GM12878 (cell line): Measurements from ENCODE around the gene COL4A2. TPM values are rescaled to one million over a fixed set of nuclear protein-coding genes. Genes with fewer than 3 reads are reported as not detected.

Experiments
- ATAC-seq: fragments of 200-7000 bp; cut with Tn5 transposase; 3 replicates; pipeline ENCODE4 v1.9.1; 2020; ENCODE audit warnings: mild to moderate bottlenecking, moderate library complexity
- BruUV-seq: library from RNA; stranded (reverse); fragments of 400-500 nt; replicated peaks from 2 replicates; lab custom pipeline; 2021; lab: Mats Ljungman, UMichigan
- CTCF ChIA-PET: fragments of 300-600 bp; sonication (Branson Sonifier 250); formaldehyde crosslinking; extraction: SDS; loops from one replicate; lab custom pipeline; 2021; ENCODE audit warnings: inconsistent platforms; lab: Yijun Ruan, JAX
- POLR2A ChIA-PET: fragments of 350-600 bp; formaldehyde crosslinking; extraction: SDS; loops from one replicate; lab custom pipeline; 2021; ENCODE audit warnings: inconsistent platforms; lab: Charles Lee
- RAD21 ChIA-PET: fragments of 300-600 bp; sonication (Branson Sonifier 250); formaldehyde crosslinking; loops from one replicate; lab custom pipeline; 2023; ENCODE audit warnings: antibody characterized with exemption; ENCODE audit not compliant: unreplicated experiment; lab: Charles Lee
- SMC1A ChIA-PET: fragments of 300-600 bp; sonication (Branson Sonifier 250); formaldehyde crosslinking; loops from one replicate; lab custom pipeline; 2023; ENCODE audit not compliant: unreplicated experiment, uncharacterized antibody; lab: Charles Lee
- DNase-seq: peaks from one replicate; pipeline ENCODE4 v3.0.0-alpha.2; 2011; ENCODE audit warnings: low read depth, low spot score
- FAIRE-seq: peaks from 3 replicates; lab custom pipeline; 2011; peaks lifted over from hg19 to GRCh38; lab: Jason Lieb, UNC
- H2AFZ ChIP-seq: 2 replicates; pipeline ENCODE4 v1.6.0; 2011; ENCODE audit warnings: low read depth, low read length, control low read depth; ENCODE audit not compliant: control insufficient read depth
- H3K27ac ChIP-seq: 2 replicates; pipeline ENCODE4 v1.5.1; 2011; ENCODE audit warnings: control low read depth; ENCODE audit not compliant: control insufficient read depth, insufficient read depth
- H3K27me3 ChIP-seq, 2 experiments: replicated peaks in 1 of 2; 2 replicates each; pipeline versions ENCODE4 v1.6.0 to v1.6.1; 2011; ENCODE audit warnings: low read length in 1 of 2; ENCODE audit not compliant: control insufficient read depth in 2 of 2, insufficient read depth in 2 of 2
- H3K36me3 ChIP-seq, 2 experiments: 2 replicates each; pipeline ENCODE4 v1.5.1; 2011; ENCODE audit warnings: low read length in 1 of 2; ENCODE audit not compliant: control insufficient read depth in 2 of 2, insufficient read depth in 2 of 2
- H3K4me1 ChIP-seq: 2 replicates; pipeline ENCODE4 v1.6.1; 2011; ENCODE audit warnings: mild to moderate bottlenecking, low read length, moderate library complexity, mixed read lengths; ENCODE audit not compliant: control insufficient read depth, insufficient read depth
- H3K4me2 ChIP-seq: 2 replicates; pipeline ENCODE4 v1.6.0; 2011; ENCODE audit warnings: control low read depth; ENCODE audit not compliant: control insufficient read depth, insufficient read depth
- H3K4me3 ChIP-seq: fragments of 200-600 bp; sonication (generic); 2 replicates; pipeline ENCODE4 v1.5.1; 2016
- H3K79me2 ChIP-seq: 2 replicates; pipeline ENCODE4 v1.6.0; 2011; ENCODE audit warnings: low read length; ENCODE audit not compliant: control insufficient read depth, insufficient read depth
- H3K9ac ChIP-seq: 2 replicates; pipeline ENCODE4 v1.8.0; 2011; ENCODE audit warnings: low read length, control low read depth, mixed read lengths; ENCODE audit not compliant: control insufficient read depth, insufficient read depth
- H3K9me3 ChIP-seq: replicated peaks from 3 replicates; pipeline ENCODE4 v1.5.1; 2011; ENCODE audit warnings: mild to moderate bottlenecking, low read length; ENCODE audit not compliant: control insufficient read depth, insufficient read depth
- H4K20me1 ChIP-seq: 2 replicates; pipeline ENCODE4 v1.6.0; 2011; ENCODE audit not compliant: control insufficient read depth, insufficient read depth
- BHLHE40 ChIP-seq, 2 experiments: fragments of 450-650 bp in 1 of 2; IDR thresholded peaks; 2 replicates each; pipeline ENCODE4 v1.6.1; 2011 to 2017; ENCODE audit warnings: low read depth in 2 of 2, borderline replicate concordance in 1 of 2, improper control_type of control experiment in 1 of 2, low read length in 1 of 2, mild to moderate bottlenecking in 1 of 2
- ELK1 ChIP-seq: IDR thresholded peaks from 2 replicates; pipeline ENCODE4 v1.6.1; 2012; ENCODE audit warnings: low read depth, low read length, improper control_type of control experiment
- EP300 ChIP-seq, 2 experiments: fragments of 150-350 bp in 1 of 2; IDR thresholded peaks; 2 replicates each; pipeline ENCODE4 v1.6.1; 2011 to 2012; ENCODE audit warnings: low read depth in 2 of 2, low read length in 2 of 2, borderline replicate concordance in 1 of 2, improper control_type of control experiment in 1 of 2, inconsistent platforms in 1 of 2; ENCODE audit not compliant: control insufficient read depth in 1 of 2
- ESRRA ChIP-seq: IDR thresholded peaks from 2 replicates; pipeline ENCODE4 v1.6.1; 2012; ENCODE audit warnings: mild to moderate bottlenecking, low read length, improper control_type of control experiment
- FOXK2 ChIP-seq: fragments of 450-650 bp; IDR thresholded peaks from 2 replicates; pipeline ENCODE4 v1.6.1; 2017; ENCODE audit warnings: mild to moderate bottlenecking, moderate library complexity
- FOXM1 ChIP-seq: IDR thresholded peaks from 2 replicates; pipeline ENCODE4 v1.6.1; 2012; ENCODE audit warnings: low read depth, mild to moderate bottlenecking, inconsistent platforms, low read length, moderate library complexity
- MAX ChIP-seq: IDR thresholded peaks from 2 replicates; pipeline ENCODE4 v1.6.1; 2012; ENCODE audit warnings: low read depth, low read length, improper control_type of control experiment
- MXI1 ChIP-seq: fragments of 150-350 bp; IDR thresholded peaks from 2 replicates; pipeline ENCODE4 v1.6.1; 2011; ENCODE audit warnings: low read depth, mild to moderate bottlenecking, inconsistent platforms, low read length, improper control_type of control experiment
- NR2C1 ChIP-seq: fragments of 450-650 bp; IDR thresholded peaks from 2 replicates; pipeline ENCODE4 v1.6.1; 2017; ENCODE audit warnings: antibody characterized with exemption, mild to moderate bottlenecking, moderate library complexity
- NRF1 ChIP-seq: conservative IDR thresholded peaks from 2 replicates; pipeline ENCODE4 v1.6.1; 2011; ENCODE audit warnings: mild to moderate bottlenecking, low read depth, low read length, improper control_type of control experiment
- PRDM15 ChIP-seq: fragments of 450-650 bp; formaldehyde crosslinking; IDR thresholded peaks from 2 replicates; pipeline ENCODE4 v1.4.0; 2020; ENCODE audit warnings: mild to moderate bottlenecking, moderate library complexity
- RFX5 ChIP-seq: IDR thresholded peaks from 2 replicates; pipeline ENCODE4 v1.6.1; 2011; ENCODE audit warnings: low read depth, low read length, improper control_type of control experiment
- SMC3 ChIP-seq: IDR thresholded peaks from 2 replicates; pipeline ENCODE4 v1.6.1; 2011; ENCODE audit warnings: low read length, improper control_type of control experiment, borderline replicate concordance
- SP1 ChIP-seq: IDR thresholded peaks from one replicate; pipeline ENCODE4 v1.6.1; 2011; ENCODE audit warnings: low read depth, low read length
- ZNF24 ChIP-seq: fragments of 450-650 bp; IDR thresholded peaks from 2 replicates; pipeline ENCODE4 v1.6.1; 2017; ENCODE audit warnings: antibody characterized with exemption, mild to moderate bottlenecking
- ZNF592 ChIP-seq: fragments of 450-650 bp; IDR thresholded peaks from 2 replicates; pipeline ENCODE4 v1.6.1; 2017; ENCODE audit warnings: mild to moderate bottlenecking, moderate library complexity
- WGBS: methylation state at CpG from one replicate; pipeline ENCODE4 v1.1.6; 2016; ENCODE audit warnings: low lambda C conversion rate; ENCODE audit not compliant: insufficient replicate concordance, insufficient coverage; ENCODE audit errors: missing lambda C conversion rate; 5-methylcytosine and 5-hydroxymethylcytosine counted together
- in situ Hi-C: fragments of 300-500 bp; cut with MboI; formaldehyde crosslinking; loops from 9 replicates; pipeline ENCODE4 v1.14.3; 2018; ENCODE audit warnings: mixed read lengths
- intact Hi-C: fragments of 100-400 bp; cut with micrococcal nuclease; formaldehyde crosslinking; loops from one replicate; pipeline ENCODE4 v1.14.2; 2022; ENCODE audit not compliant: unreplicated experiment
- polyA plus RNA-seq, 11 experiments: library from polyadenylated mRNA; depleted of rRNA in 4 of 11; unstranded in 6 of 11; stranded (reverse) in 5 of 11; fragments of >200 nt; fragmentation: Nextera tagmentation in 4 of 11; fragmentation: Illumina TruSeq in 1 of 11; extraction: Ambion mirVana in 4 of 11; extraction: Trizol in 1 of 11; gene quantifications; 1 replicate in 1 of 11; 2 replicates in 10 of 11; pipeline versions ENCODE4 v1.2.1 to v1.2.3, GENCODE V29; 2011 to 2016; ENCODE audit warnings: inconsistent platforms in 2 of 11, missing spikeins in 2 of 11, low read depth in 1 of 11
- total RNA-seq, 4 experiments: library from RNA; depleted of rRNA in 3 of 4; stranded (reverse); fragments of >200 nt in 3 of 4; fragmentation: Illumina TruSeq in 1 of 4; extraction: Trizol in 1 of 4; gene quantifications; 2 replicates each; pipeline versions ENCODE4 v1.2.1 to v1.2.3, GENCODE V29; 2013 to 2021

Gene COL4A2
- total and polyA plus RNA-seq, 10 of the 15 experiments (the other 5 are each of a cell fraction or from before 2014, with no cell fraction given): 0.16 to 1.6 (median 0.62) TPM; not detected in 3

GRCh38 chr13:110291286-110291685 is 15.8 kb upstream of the COL4A2 start:
- CTCF ChIA-PET: no interaction called here

More at GRCh38 chr13:110291286-110291685, 15.8 kb upstream of the COL4A2 start:
- Histone ChIP-seq H3K9me3 (no peaks in the 10 kb centered on the region), H3K4me2 (no peak overlapping the region), H3K27ac (no peak overlapping the region), H3K36me3 (no peaks in the 10 kb centered on the region), H3K4me3 (no peak overlapping the region), H3K79me2 (no peaks in the 10 kb centered on the region), H3K27me3 (no peaks in the 10 kb centered on the region; a peak in 2 of 4 replicates), H3K9ac (no peak overlapping the region), H3K4me1 (no peaks in the 10 kb centered on the region), H4K20me1 (no peaks in the 10 kb centered on the region), H2AFZ (no peak overlapping the region)
- FAIRE-seq (no peak), DNase-seq (no peak), ATAC-seq (no peak)
- ChIA-PET POLR2A (no interaction called here), SMC1A (no interaction called here), RAD21 (no interaction called here)
- 38% methylated on average over 9 of the region's 9 CpGs for WGBS
- intact Hi-C loops (no loop called here), in situ Hi-C loops (no loop called here)
- TF ChIP-seq FOXM1 (no peak), EP300 (IDR thresholded peaks at IDR 0.05; ENCODE audit: borderline replicate concordance in 1 of 2, control insufficient read depth in 1 of 2, low read depth in 2 of 2, low read length in 2 of 2) (no peak), ESRRA (no peak), PRDM15 (CRISPR knock-in tag) (no peak), SP1 (no peak), MXI1 (no peak), MAX (no peak), FOXK2 (no peak), ELK1 (no peak), NRF1 (no peak), BHLHE40 (IDR thresholded peaks at IDR 0.05; ENCODE audit: borderline replicate concordance in 1 of 2, low read depth in 2 of 2, low read length in 1 of 2) (no peak), NR2C1 (no peak), RFX5 (no peak), SMC3 (no peak), ZNF592 (no peak), ZNF24 (no peak)
- no TSS peak for BruUV-seq
